GM12873 (cell line): Measurements from ENCODE around the gene SLC6A9.
A peak's percentile ranks its signal among the peaks of the same experiment; 100 is the strongest.

Source experiments
- CTCF ChIP-seq: IDR thresholded peaks from 2 replicates; pipeline ENCODE4 v1.5.1; 2012; ENCODE audit warnings: low read depth, mild to moderate bottlenecking, moderate library complexity, low read length, control low read depth; ENCODE audit not compliant: insufficient read depth; ENCODE audit errors: missing control alignments

Gene SLC6A9

DNA sequence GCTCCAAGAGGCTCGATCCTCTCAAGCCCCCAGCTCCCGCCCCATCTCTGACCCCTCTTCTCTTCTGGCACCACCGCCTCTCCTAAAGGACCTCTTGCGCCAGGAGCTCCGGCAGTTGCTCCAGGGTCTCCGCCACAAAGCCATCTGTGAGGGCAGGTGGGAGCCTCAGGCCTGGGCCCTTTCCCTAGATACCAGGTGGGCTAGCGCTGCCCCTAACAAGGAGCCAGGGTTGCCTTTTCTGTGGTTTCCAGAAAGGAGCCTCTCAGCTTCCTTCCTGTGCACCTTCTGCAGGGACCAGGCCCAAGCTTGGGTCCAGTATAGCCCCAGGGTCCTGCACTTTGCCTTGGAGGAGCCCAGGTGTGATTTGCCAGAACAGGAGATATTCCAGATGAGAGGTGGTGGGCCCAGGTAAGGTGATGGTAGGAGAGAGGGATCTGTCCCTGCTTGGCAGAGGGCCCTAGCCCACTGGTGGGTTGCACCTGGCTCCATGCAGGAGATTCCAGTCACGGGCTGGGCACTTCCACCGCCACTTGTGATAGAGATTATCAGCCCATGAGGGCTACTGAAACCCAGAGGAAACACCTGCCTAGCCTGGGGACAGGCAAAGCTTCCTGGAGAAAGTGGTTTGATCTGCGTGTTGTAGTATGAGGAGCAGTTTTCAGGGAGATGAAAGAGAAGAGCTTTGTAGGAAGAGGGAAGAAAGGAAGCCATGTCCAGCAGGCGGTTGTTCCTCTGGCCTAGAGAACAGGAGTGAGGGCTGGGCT lies 38.8 kb downstream of the SLC6A9 start:
- TF ChIP-seq CTCF, result no peak

GRCh38 chr1:43991476-43992231 lies 39.6 kb downstream of the SLC6A9 start, which contains the start of gene CCDC24:
TSS of gene CCDC24 (plus strand) at chr1:43991599. CDS start at chr1:43991879, 280 bp downstream.
- TF ChIP-seq CTCF, result no peak

DNA sequence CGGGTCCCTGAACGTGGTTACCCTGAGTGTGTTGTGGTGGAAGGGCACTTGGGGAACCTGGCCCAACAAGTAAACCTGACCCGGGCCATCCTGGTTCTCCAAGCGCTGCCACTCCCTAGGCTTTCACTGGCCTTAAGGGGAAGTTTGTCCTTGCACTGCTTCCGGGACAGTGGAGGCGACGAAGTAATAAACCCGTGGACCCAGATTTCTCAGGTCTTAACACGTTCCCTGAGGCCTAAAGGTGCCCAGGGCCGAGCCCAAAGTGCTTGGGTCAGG lies 40.1 kb downstream of the SLC6A9 start:
- TF ChIP-seq CTCF, result no peak

- TF ChIP-seq CTCF, result peak; percentile 18
Measured at GRCh38 chr1:43990271-43991199, 40.7 kb downstream of the SLC6A9 start.

DNA sequence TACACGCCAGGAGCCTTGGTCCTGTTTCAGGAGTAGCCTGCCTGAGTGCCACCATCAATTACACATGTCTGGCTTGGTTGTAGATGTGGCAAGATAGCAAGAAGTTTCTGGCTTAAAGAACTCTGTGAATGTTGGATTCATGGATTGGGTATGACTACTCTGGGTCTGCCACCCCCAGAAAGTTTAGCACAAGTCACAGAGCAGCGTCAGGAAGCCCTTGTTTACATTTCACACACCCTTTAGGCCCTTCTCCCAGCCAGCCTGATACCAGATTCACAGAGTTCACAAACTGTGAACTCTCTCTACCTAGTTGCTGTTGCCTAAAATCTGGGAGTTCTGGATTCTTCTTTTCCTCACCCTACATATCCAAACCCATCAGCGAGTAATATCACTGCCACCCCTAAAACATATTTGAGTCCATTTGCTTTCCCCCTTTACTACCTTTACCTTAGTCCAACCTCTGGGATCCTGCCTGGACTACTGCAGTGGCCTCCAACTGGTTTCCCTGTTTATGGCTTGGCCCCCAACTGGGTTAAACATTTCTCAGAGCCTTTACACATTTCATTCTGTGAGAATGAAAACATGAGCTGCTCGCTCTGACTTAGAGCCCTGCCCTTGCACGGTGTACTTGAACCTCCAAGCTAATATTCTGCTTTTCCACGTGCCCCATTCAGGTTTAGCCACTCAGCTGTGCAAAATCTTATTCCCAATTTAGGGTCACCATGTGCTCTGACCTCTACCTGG lies 43.9 kb downstream of the SLC6A9 start:
- TF ChIP-seq CTCF, result no peak

DNA sequence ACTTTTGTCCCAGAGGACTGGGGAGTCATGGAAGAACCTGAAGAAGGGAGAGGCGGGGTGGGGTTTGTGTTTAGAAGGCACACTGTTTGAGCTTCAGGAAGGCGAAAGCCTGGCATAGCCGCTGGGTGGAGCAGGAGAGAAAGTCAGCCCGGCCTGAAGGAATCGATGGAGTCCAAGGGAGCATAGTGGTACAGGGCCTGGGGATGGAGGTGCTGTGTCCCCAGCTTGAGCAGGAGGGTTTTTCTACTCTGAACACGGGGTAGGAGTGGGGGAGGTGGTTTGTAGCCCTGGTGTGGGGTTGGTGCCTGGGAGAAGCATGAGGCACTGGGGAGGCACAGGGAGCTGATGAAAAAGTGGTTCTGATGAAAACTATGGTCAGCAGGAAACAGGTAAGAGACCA lies 44.5 kb downstream of the SLC6A9 start:
- TF ChIP-seq CTCF, result no peak
